GM12874 (cell line): ENCODE measurements around the gene LRRC19.

ENCODE experiments used
- CTCF ChIP-seq: IDR thresholded peaks from 2 replicates; pipeline ENCODE4 v1.5.1; 2011; ENCODE audit warnings: low read depth, mild to moderate bottlenecking, control low read depth, low read length, moderate library complexity; ENCODE audit not compliant: insufficient read depth

The LRRC19 gene

DNA sequence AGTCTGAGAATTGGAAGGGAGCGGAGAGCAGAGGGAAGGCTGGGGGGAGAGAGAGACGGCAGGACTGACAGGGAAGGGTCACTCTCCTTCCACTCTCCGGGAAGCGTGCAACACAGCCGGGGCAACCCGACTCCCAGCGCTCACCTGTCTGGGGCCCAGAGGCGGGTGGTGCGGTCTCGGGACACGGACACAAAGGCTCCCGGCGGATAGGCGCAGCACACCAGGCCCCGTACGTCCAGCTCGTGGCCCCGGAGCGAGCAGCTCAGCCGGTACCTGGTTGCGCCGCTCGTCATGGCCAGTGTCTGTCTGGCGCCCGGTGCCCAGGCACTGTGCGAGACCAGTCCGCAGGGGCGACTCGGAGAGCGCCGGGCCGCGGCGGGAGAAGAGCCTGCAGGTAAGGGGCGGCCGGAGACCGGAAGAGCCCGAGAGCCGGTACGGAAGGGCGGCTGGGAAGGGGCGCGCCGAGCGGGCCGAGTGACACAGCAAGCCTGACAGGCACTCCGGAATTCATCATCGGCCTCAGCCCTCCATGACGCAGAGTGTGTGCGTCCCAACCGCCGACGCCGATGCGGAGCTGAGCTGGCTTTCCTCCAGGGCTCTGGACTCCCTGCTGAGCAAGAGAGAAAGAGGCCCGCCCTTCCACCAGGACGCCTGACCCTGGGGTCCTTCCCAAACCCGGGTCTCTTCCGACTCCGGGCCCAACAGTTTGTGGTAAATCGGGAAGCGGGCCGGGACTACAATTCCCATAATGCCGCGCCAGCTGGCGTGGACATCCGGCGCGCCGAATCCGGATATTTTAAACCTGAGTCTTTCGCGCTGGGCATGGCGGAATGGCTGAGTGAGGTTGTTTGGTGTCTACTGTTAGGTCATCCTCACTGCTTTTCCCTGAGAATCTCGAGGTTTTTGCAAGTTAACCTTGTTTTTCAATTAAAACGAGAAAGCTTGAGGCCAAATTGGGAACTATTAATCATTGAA lies 58.4 kb downstream of the LRRC19 start, which contains the start of gene PLAA:
Gene PLAA (minus strand): TSS at position 490 of the 975 bp plus-strand sequence. CDS start 197 bp downstream, at position 293.
- TF ChIP-seq CTCF: no peak

GRCh38 chr9:26945591-26945990 lies 59.9 kb downstream of the LRRC19 start:
- no peak for TF ChIP-seq CTCF
